Ovary (tissue), 3 donors: ENCODE data around the gene PCGF2.

Experiments used
- EP300 ChIP-seq: sonication (generic); formaldehyde crosslinking; IDR thresholded peaks from one replicate; pipeline ENCODE4 v1.6.1; 2017; ENCODE audit warnings: antibody characterized with exemption
- POLR2A ChIP-seq: fragments of 450-650 bp; IDR thresholded peaks from one replicate; pipeline ENCODE4 v1.6.1; 2017; ENCODE audit warnings: antibody characterized with exemption, mild to moderate bottlenecking, moderate library complexity
- TF ChIP-seq, protein P1 (sequence below), 3 donors: fragments of 450-650 bp in 2 of 3; fragments of 200-600 bp in 1 of 3; IDR thresholded peaks; one replicate each; pipeline versions ENCODE4 v1.5.1 to v1.8.0; 2016 to 2022; ENCODE audit warnings: antibody characterized with exemption in 3 of 3, mild to moderate bottlenecking in 1 of 3
- donor health status: DM: no; HTN: no; CAD: no.

DNA sequence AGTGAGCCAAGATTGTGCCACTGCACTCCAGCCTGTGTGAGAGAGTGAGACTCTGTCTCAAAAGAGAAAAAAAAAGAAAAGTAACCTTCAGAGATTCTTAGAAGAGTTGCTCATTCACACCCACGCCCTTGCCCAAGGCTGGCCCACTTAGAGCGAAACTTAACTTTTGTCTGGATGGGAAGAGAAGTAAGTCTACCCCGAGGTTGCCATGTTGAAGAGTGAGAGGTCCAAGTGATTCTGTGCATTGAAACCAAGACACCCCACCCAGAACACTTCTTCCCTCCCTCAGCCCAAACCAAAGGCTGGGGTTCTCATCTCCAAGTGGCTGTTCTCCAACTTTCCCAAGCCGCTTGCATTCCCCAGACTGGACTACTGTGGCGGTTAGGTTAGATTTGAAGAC lies 20.4 kb downstream of the PCGF2 start:
- TF ChIP-seq, protein P1, sequence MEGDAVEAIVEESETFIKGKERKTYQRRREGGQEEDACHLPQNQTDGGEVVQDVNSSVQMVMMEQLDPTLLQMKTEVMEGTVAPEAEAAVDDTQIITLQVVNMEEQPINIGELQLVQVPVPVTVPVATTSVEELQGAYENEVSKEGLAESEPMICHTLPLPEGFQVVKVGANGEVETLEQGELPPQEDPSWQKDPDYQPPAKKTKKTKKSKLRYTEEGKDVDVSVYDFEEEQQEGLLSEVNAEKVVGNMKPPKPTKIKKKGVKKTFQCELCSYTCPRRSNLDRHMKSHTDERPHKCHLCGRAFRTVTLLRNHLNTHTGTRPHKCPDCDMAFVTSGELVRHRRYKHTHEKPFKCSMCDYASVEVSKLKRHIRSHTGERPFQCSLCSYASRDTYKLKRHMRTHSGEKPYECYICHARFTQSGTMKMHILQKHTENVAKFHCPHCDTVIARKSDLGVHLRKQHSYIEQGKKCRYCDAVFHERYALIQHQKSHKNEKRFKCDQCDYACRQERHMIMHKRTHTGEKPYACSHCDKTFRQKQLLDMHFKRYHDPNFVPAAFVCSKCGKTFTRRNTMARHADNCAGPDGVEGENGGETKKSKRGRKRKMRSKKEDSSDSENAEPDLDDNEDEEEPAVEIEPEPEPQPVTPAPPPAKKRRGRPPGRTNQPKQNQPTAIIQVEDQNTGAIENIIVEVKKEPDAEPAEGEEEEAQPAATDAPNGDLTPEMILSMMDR (IDR thresholded peaks at IDR 0.05), result no peak
- TF ChIP-seq EP300, result no peak
- no peak for TF ChIP-seq POLR2A
